NK-92 (cell line): Measurements from ENCODE around the gene SGCD.

ENCODE experiments used
- DNase-seq: peaks from one replicate; lab custom pipeline; 2025; ENCODE audit not compliant: unreplicated experiment; lab: John Stamatoyannopoulos, UW

Gene SGCD

GRCh38 chr5:156682971-156683370 lies 356.0 kb downstream of the SGCD start:
- no peak for DNase-seq

- no peak for DNase-seq
Measured at GRCh38 chr5:156683509-156683908, 356.5 kb downstream of the SGCD start.

- DNase-seq, result no peak
Measured at GRCh38 chr5:156684216-156684615, 357.3 kb downstream of the SGCD start.

DNA sequence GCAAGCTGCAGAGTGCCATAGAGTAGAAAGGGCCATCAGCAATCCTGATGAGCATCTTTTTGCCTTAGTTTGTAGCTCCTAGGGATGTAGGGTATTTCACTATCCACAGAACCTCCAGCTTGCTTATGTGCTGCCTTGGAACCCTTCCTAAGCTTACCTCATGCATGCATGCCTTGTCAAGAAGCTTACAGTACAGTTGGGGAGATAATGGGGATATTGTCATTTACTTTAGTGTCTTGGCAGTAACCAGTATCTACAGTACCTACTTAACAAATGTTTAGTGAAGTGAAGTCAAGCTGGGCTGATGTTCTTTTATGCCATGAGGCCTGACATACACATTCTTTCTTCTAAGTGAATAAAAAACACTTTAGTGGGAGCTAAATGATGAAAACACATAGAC lies 358.5 kb downstream of the SGCD start:
- no peak for DNase-seq

DNA sequence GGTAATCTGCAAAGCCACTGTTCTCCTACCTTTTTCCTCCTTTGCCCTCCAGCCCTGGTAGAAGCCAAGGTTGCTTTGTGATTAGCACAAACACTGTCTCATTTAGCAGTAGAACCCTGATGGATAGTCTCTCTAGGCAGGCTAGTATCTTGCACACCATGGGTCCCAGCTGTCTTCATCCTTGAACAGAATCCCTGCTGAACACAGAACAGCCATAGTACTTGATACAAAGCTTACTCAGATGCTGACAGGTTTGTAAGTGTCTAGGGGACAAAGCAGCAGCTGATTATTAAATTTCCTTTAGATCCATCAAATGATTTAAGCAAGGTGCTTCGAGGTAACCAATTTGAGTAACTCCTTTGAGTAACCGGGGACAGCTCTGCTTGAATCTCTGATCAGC lies 359.4 kb downstream of the SGCD start:
- DNase-seq, result no peak

- DNase-seq, result no peak
Measured at GRCh38 chr5:156686796-156687195, 359.8 kb downstream of the SGCD start.

DNA sequence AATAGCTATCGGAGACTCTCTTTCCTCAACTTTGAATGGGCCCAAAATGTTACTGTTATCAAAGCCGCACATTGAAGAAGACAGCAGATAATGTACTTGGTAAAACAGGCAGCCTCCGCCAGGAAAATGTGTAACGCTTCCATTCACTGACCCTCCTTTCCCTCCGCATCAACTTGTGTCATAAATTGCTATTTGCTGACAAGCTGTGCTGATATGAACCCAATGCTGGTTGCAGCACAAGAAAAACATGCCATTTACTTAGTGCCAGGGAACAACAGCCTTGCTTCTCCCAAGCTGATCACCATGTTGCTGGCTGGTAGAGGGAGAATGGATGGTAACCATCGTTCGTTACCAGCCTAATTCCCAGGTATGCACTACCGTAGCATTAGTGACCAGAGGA lies 360.6 kb downstream of the SGCD start:
- no peak for DNase-seq

- DNase-seq, result no peak
Measured at GRCh38 chr5:156691572-156691971, 364.6 kb downstream of the SGCD start.

- no peak for DNase-seq
Measured at GRCh38 chr5:156693113-156693512, 366.1 kb downstream of the SGCD start.

GRCh38 chr5:156694598-156694997 lies 367.6 kb downstream of the SGCD start:
- DNase-seq, result no peak

GRCh38 chr5:156695774-156696173 lies 368.8 kb downstream of the SGCD start:
- DNase-seq, result no peak

DNA sequence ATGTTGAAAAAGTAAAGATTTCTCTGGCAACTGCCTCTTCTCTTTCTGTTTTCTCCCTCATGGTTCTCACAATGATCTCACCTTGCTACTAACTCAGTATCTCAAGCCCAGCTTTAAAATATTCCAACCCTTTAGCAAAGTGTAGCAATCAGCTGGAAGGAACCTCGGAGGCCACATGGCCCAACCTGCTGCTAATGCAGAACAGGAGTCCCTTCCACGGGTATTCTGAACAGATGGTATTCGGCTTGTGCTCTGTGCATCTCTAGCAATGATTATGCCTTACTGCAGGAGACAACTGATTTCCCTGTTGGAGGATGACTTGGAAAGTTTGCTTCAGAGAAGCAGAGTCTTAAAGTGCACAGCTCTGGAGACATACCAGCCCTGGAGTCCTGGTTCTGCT lies 371.4 kb downstream of the SGCD start:
- no peak for DNase-seq

- no peak for DNase-seq
Measured at GRCh38 chr5:156699147-156699546, 372.2 kb downstream of the SGCD start.

DNA sequence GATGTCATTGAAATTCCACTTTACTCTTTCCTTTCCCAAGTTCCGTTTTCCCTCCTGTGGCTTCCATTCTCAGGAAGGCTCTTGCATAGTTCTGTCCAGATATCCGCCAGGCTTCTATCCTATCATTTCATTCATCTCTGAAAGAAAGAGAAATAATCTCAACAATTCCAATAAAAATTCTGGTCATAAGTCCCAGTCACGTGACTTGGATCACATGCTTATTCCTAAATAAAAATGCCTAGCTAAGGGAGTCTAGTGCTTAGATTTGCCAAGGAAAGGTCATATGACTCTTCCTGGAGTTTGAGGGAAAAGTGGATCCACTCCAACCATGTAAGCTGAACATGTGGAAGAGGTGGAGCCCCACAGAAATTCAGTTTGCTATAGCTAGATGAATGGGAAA lies 377.2 kb downstream of the SGCD start:
- no peak for DNase-seq

- no peak for DNase-seq
Measured at GRCh38 chr5:156706631-156707030, 379.7 kb downstream of the SGCD start.

- DNase-seq, result no peak
Measured at GRCh38 chr5:156707750-156708149, 380.8 kb downstream of the SGCD start.

- DNase-seq, result no peak
Measured at GRCh38 chr5:156715287-156715686, 388.3 kb downstream of the SGCD start.

GRCh38 chr5:156716591-156717380 lies 389.8 kb downstream of the SGCD start:
- no peak for DNase-seq

GRCh38 chr5:156718985-156719384 lies 392.0 kb downstream of the SGCD start:
- no peak for DNase-seq

DNA sequence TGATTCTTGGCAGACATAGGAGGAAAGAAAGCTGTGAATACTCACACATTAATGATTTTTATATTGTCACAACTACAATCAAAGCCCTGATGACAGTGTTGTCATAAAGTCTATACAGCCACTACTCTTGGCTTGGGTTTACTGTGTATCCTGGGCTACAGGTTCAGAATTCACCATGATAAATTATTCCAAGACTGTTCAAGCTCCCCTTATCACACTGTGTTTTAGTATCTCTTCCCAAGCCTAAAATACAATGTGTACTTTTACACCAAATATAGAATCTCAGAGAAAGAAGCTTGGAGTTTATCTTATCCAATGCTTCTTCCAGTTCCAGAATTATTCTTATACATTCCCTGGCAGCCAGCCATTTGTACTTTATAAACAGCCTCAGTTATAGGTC lies 395.4 kb downstream of the SGCD start:
- no peak for DNase-seq

- no peak for DNase-seq
Measured at GRCh38 chr5:156735477-156735876, 408.5 kb downstream of the SGCD start.

GRCh38 chr5:156741516-156741915 lies 414.6 kb downstream of the SGCD start:
- DNase-seq, result no peak

- no peak for DNase-seq
Measured at GRCh38 chr5:156753846-156754245, 426.9 kb downstream of the SGCD start.
